ENCODE data around the gene PTGR3. TPM values are rescaled to one million over a fixed set of nuclear protein-coding genes. Genes with fewer than 3 reads are reported as not detected.

The PTGR3 gene
- total RNA-seq, 1 donor from 2014 or later = 19.3 TPM

GRCh38 chr18:75165926-75166325 lies 43.0 kb downstream of the PTGR3 start:
- Mint-ChIP-seq H3K9me3 (no peaks in the 10 kb centered on the region), H3K27ac (no peak overlapping the region), H3K27me3 (peaks cover 4% of the 10 kb centered on the region), H3K36me3 (ENCODE audit: low read depth) (no peaks in the 10 kb centered on the region), H3K4me3 (no peak overlapping the region), H3K4me1 (peaks cover 8% of the 10 kb centered on the region)
- ATAC-seq (ENCODE audit: low read depth) (no peak), DNase-seq (no peak)
- CTCF ChIA-PET = no interaction called here
- POLR2A ChIA-PET = no interaction called here
- intact Hi-C loops (cut with micrococcal nuclease) = no loop called here
- TF ChIP-seq CTCF (IDR thresholded peaks at IDR 0.05) = no peak

GRCh38 chr18:75164479-75164878 lies 44.5 kb downstream of the PTGR3 start:
- CTCF ChIA-PET = no interaction called here
- peaks cover 8% of the 10 kb centered on the region for H3K4me1 Mint-ChIP-seq
- H3K27me3 Mint-ChIP-seq = no peaks in the 10 kb centered on the region
- DNase-seq (no peak), ATAC-seq (ENCODE audit: low read depth) (no peak)
- POLR2A ChIA-PET = no interaction called here
- intact Hi-C loops (cut with micrococcal nuclease) = no loop called here
- no peaks in the 10 kb centered on the region for H3K36me3 Mint-ChIP-seq (ENCODE audit: low read depth)
- no peak overlapping the region for H3K4me3 Mint-ChIP-seq
- no peaks in the 10 kb centered on the region for H3K9me3 Mint-ChIP-seq
- no peak overlapping the region for H3K27ac Mint-ChIP-seq
- no peak for TF ChIP-seq CTCF (IDR thresholded peaks at IDR 0.05)

GRCh38 chr18:75163736-75164135 lies 45.2 kb downstream of the PTGR3 start:
- no peak for ATAC-seq (ENCODE audit: low read depth)
- POLR2A ChIA-PET = no interaction called here
- no peak for DNase-seq
- Mint-ChIP-seq H3K9me3 (no peaks in the 10 kb centered on the region), H3K27me3 (no peaks in the 10 kb centered on the region), H3K4me1 (peaks cover 8% of the 10 kb centered on the region), H3K36me3 (ENCODE audit: low read depth) (no peaks in the 10 kb centered on the region), H3K27ac (no peak overlapping the region), H3K4me3 (no peak overlapping the region)
- intact Hi-C loops (cut with micrococcal nuclease) = no loop called here
- no peak for TF ChIP-seq CTCF (IDR thresholded peaks at IDR 0.05)
- CTCF ChIA-PET = no interaction called here

GRCh38 chr18:75162978-75163377 lies 46.0 kb downstream of the PTGR3 start:
- no peaks in the 10 kb centered on the region for H3K36me3 Mint-ChIP-seq (ENCODE audit: low read depth)
- ChIA-PET CTCF (no interaction called here), POLR2A (no interaction called here)
- H3K4me1 Mint-ChIP-seq = peaks cover 8% of the 10 kb centered on the region
- no peak for ATAC-seq (ENCODE audit: low read depth)
- TF ChIP-seq CTCF (IDR thresholded peaks at IDR 0.05) = no peak
- H3K9me3 Mint-ChIP-seq = no peaks in the 10 kb centered on the region
- intact Hi-C loops (cut with micrococcal nuclease) = no loop called here
- H3K4me3 Mint-ChIP-seq = no peak overlapping the region
- no peaks in the 10 kb centered on the region for H3K27me3 Mint-ChIP-seq
- no peak overlapping the region for H3K27ac Mint-ChIP-seq
- DNase-seq = no peak

- Mint-ChIP-seq H3K9me3 (no peaks in the 10 kb centered on the region), H3K4me1 (peaks cover 8% of the 10 kb centered on the region), H3K36me3 (ENCODE audit: low read depth) (no peaks in the 10 kb centered on the region), H3K27me3 (no peaks in the 10 kb centered on the region), H3K4me3 (no peak overlapping the region), H3K27ac (no peak overlapping the region)
- ChIA-PET CTCF (no interaction called here), POLR2A (no interaction called here)
- TF ChIP-seq CTCF (IDR thresholded peaks at IDR 0.05) = no peak
- intact Hi-C loops (cut with micrococcal nuclease) = no loop called here
- DNase-seq (no peak), ATAC-seq (ENCODE audit: low read depth) (no peak)
Measured at GRCh38 chr18:75162467-75162866, 46.5 kb downstream of the PTGR3 start.

All from activated B cell treated with CpG ODN at 0.5 μM for 24 hours (primary cell).